Caki2 (cell line): Measurements from ENCODE around the gene MARCO. TPM values are rescaled to one million over a fixed set of nuclear protein-coding genes. Genes with fewer than 3 reads are reported as not detected.
A peak's percentile ranks its signal among the peaks of the same experiment; 100 is the strongest.
"Not testable (repeated sequence)": the region's sequence is repeated elsewhere in the genome, so short reads cannot be mapped to it uniquely, and the experiment has no call there.

ENCODE experiments used
- DNase-seq: peaks from one replicate; pipeline ENCODE4 v3.0.0-alpha.2; 2015; ENCODE audit warnings: low read depth
- in situ Hi-C: cut with HindIII; loops from 2 replicates; pipeline ENCODE4 v1.10.0; 2016; ENCODE audit warnings: low sequenced_read_pairs, low pct_unique_long_range_greater_than_20kb, mixed read lengths
- total RNA-seq: library from RNA; depleted of rRNA; stranded (reverse); fragments of >200 nt; shearing (Covaris generic); gene quantifications from 2 replicates; pipeline ENCODE4 v1.2.3, GENCODE V29; 2014; ENCODE audit warnings: low replicate concordance

The MARCO gene
- total RNA-seq, 1 experiment from 2014 or later = not detected

- in situ Hi-C loops = no loop called here
- no peak for DNase-seq
These were observed 46.7 kb downstream of the MARCO start for GRCh38 chr2:118988706-118989105.

- DNase-seq = peak; percentile 71
- in situ Hi-C loops = no loop called here
These were observed 47.5 kb downstream of the MARCO start for GRCh38 chr2:118989481-118989880.

- in situ Hi-C loops = no loop called here
- DNase-seq = no peak
These were observed 49.0 kb downstream of the MARCO start for GRCh38 chr2:118990757-118991545.

GRCh38 chr2:118991554-118991953 is 49.6 kb downstream of the MARCO start:
- DNase-seq = no peak
- in situ Hi-C loops = no loop called here

DNA sequence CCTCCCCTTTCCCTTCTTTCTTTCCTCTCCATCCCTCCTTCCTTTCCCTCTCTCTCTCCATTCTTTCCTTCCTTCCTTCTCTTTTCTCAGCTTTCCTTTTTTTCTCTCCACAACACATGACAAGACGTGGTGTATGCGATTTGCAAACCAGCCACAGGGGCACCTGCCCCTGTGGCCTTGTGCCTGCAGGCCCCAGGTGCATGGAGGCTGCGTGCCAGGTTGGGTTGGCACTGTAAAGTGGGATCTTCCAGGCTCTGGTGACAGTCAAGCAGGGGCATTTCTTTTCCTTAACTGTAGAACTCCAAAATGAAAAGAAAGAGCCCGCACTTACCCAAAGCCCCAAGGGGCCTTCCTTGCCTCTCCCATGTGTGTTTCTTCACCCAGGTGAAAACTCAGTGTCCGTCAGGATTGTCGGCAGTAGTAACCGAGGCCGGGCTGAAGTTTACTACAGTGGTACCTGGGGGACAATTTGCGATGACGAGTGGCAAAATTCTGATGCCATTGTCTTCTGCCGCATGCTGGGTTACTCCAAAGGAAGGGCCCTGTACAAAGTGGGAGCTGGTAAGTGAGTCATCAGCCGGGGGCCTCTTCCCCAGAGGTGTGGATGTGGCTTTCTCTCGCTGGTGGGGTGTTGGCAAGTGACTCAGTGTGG is 50.9 kb downstream of the MARCO start:
- in situ Hi-C loops = no loop called here
- no peak for DNase-seq

GRCh38 chr2:118993392-118993752 is 51.4 kb downstream of the MARCO start:
- DNase-seq = no peak
- in situ Hi-C loops = no loop called here

GRCh38 chr2:118994172-118994700 is 52.2 kb downstream of the MARCO start:
- DNase-seq = no peak
- in situ Hi-C loops = no loop called here

DNA sequence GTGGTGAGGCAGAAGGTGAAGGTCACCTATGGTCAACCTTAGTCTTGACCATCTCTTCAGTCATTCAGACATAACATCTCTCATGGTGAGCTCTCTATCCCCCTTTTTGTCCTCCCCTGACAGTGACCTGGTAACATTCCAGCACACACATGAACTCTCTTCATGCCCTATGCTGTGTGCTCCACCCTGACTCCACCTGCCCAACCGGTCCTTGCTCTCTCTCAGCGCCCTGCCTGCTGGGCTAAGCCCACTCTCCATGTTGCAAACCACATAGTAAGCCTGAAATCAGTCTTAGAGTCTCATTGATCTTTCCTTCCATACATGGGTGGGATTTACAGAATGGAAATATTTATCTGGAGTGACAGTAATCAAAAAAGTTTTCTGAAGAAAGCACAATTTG is 52.8 kb downstream of the MARCO start:
- no peak for DNase-seq
- in situ Hi-C loops = no loop called here

GRCh38 chr2:119003856-119004255 is 61.9 kb downstream of the MARCO start:
- DNase-seq, in situ Hi-C loops: not testable (repeated sequence)

- in situ Hi-C loops = no loop called here
- DNase-seq = no peak
These were observed 62.6 kb downstream of the MARCO start for GRCh38 chr2:119004602-119005001.

GRCh38 chr2:119005051-119005450 is 63.1 kb downstream of the MARCO start:
- in situ Hi-C loops = no loop called here
- no peak for DNase-seq

- in situ Hi-C loops = no loop called here
- DNase-seq = no peak
These were observed 63.6 kb downstream of the MARCO start for GRCh38 chr2:119005555-119005954.

- DNase-seq = no peak
- in situ Hi-C loops = no loop called here
These were observed 64.4 kb downstream of the MARCO start for GRCh38 chr2:119006441-119006840.

DNA sequence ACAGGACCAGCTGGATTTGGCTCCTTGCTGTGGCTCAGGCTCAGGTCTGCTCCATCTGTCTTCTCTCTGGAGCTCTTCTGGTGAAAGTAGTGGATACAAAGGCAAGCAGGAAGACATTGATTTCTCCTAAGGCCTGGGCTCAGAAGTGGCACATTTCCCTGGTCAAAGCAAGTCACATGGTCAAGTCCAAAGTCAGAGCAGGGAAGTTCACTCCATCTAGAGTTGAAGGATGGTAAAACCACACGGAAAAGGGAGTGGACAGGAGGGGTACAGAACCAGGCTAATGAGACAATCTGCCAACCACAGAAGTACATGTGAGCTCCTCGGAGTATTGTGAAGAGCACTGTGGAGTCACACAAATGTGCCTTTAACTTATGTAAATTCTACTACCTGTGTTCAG is 66.1 kb downstream of the MARCO start:
- no peak for DNase-seq
- in situ Hi-C loops = no loop called here

DNA sequence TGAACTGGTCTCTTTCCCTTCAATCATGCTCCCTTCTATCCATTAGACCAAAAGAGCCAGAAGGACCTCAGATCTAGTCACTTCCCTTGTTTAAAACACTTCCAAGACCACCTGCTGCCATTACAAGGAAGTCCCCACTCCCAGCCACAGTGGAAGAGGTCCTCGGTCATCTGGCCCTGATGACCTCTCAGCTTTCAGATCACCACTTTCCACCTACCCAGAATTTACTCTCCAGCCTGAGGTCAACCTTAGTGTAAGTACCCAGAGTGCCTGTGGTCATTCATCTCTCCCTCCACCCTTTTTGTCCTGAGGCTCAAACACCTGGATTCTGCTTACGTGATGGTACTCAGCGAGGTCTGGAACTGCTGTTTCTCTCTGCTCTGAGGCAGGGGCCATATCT is 67.1 kb downstream of the MARCO start:
- in situ Hi-C loops = no loop called here
- DNase-seq = no peak

DNA sequence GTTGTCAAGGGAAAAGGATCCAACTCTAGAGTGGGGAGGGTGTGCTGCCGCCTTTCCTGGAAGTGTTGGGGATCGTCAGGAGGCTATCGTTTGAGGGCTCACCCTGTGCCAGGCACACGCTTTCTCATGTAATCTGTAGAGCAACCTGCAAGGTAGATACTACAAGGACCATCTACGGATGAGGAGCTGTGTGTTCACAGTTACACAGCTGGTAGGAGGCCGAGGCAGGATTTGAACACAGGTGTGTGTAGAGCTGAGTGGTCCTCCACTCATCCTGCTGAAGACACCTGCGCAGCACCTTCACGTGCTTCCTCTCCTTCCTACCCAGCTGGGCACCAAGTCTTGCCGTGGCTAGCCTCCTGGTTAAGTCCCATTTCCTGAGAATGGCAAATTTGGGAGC is 68.3 kb downstream of the MARCO start:
- DNase-seq = no peak
- in situ Hi-C loops = no loop called here

DNA sequence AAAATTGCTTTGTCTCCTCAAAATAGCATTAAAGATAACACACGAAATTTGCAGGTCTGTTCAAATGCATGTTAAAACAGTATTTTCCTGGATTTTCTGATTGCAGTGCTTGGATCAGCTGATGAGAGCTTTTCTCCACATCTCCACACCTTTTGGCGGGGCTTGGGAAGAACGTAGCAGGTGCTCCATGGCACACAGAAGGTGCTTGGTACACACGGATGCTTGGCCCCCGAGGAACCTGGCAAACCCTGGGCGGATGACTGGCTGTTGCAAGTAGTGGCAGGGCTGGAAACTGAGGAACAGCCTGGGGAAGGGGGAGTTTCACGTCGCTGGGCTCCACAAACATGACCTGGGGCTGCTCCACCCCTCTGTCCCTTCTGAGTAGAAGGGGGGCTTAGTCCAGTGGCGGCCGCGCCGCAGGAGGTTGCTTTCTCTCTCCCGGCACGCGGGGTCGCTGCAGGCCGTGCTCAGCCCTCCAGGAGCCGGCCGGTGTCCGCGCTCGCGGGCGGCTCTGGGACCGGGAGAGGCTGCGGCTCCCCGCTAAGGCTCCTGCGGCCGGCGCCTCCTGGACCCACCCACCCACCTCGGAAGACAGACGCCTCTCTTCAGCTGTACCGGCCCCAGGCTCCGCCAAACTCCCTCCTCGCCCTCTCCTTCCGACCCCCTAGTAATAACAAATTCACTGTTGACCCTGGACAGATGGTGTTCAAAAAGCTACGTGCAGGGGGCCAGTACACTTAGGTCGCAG is 69.3 kb downstream of the MARCO start:
- in situ Hi-C loops = no loop called here
- peak; percentile 41 for DNase-seq

GRCh38 chr2:119011910-119012209 is 69.9 kb downstream of the MARCO start:
- in situ Hi-C loops = no loop called here
- no peak for DNase-seq
